ENCODE data around the gene SPINK8.

GRCh38 chr3:48271763-48272498, 61.5 kb downstream of the SPINK8 start:
- TF ChIP-seq GABPA (IDR thresholded peaks at IDR 0.05 in 1 of 2, conservative IDR thresholded peaks at IDR 0.05 in 1 of 2) (no peak), CTCF (IDR thresholded peaks at IDR 0.05; ENCODE audit: low read depth, low read length, missing input control) (no peak), REST (IDR thresholded peaks at IDR 0.05) (no peak), TAF1 (conservative IDR thresholded peaks at IDR 0.05) (no peak), YY1 (IDR thresholded peaks at IDR 0.05) (no peak), MAX (IDR thresholded peaks at IDR 0.05) (no peak), RAD21 (IDR thresholded peaks at IDR 0.05) (no peak), RXRA (IDR thresholded peaks at IDR 0.05) (no peak), JUND (IDR thresholded peaks at IDR 0.05) (no peak)

All from liver (tissue), 3 donors.